HG03460 (cell line): ENCODE results near the gene PUM2.
"Not testable (repeated sequence)": the region's sequence is repeated elsewhere in the genome, so short reads cannot be mapped to it uniquely, and the experiment has no call there.

Source experiments
- ATAC-seq: cut with Tn5 transposase; IDR thresholded peaks from one replicate; pipeline ENCODE4 v1.9.1; 2021; ENCODE audit not compliant: unreplicated experiment

PUM2 gene

DNA sequence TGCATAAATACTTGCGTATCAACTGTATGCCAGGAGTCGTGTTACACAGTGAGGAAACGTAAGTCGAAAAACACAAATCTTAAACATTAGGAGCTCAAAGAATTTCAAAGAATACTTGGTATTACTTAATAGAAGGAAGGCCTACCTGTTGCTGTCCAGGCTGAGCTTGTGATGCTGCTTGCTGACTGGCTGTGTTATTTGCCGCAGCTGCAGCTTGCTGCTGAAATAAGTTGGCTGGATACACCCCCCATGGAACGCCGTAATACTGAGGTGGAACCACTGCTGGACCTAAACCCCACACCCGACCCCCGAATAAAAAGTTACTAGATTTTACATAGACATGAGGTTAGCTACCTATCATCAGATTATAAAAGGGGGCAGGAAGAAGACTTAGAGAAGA is 56.4 kb downstream of the PUM2 start:
- ATAC-seq, result no peak

DNA sequence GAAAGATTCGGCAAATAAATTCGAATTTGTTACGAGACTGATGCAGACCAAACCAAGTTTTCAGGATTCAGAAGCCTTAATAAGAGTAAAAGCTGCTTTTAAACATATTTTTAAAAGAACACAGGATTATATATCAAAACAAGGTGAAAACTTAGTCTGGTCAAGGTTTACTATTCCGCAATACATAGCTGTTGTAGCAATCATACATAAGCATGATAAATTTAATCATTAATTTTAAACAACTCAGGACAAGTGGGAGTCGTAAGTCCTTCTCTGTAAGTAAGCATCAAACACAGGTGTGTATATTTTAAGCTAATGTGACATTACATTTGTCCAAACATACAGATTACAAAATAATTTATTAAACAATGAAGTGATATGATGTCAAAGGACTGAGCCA is 57.7 kb downstream of the PUM2 start:
- no peak for ATAC-seq

DNA sequence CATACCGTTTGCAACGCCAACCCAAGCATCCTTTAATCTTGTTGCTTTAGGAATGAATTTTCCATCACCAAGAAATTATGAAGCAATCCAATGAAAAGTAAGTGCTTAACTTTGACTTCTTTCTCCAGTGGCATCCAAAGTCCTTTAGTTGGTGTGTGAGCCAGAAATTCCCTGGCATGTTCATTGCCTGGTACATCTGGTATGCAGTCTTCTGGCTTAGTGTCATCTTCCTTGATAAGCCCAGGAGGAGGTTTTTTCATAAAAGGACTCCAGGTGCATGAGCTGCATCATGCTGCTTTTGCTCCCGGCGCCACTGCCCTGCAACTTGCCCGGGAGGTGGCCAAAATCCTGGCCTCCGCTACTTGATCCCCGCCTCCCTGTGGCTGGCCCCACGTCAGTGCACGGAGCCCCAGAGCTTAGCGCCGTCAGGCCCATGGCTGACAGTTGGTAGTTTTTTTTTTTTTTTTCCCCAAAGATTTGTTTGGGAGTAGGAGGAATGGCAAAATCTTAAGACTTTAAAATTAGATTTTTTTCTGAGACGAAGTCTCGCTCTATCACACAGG is 58.7 kb downstream of the PUM2 start:
- no peak for ATAC-seq

DNA sequence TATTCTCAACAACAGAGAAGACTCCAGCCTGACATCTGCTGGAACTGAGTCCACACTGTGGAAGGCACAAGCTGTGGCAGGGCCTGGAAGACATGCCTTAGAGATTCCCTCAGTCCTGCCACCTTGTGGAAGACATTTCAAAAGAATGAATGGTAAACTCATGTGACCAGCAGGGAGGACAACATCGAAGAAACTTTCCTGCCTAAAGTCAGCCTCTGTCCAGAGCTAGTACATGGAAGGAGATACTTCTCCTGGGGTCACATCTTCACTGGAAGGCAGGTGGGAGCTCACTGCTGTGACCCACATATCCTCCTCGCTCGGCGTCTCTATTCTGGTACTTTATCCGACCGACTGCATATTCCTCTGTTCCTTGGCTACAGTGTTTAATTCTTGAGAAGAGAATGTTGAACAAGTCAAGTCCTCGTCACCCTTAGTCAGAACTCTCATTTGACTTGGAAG is 59.5 kb downstream of the PUM2 start:
- ATAC-seq, result no peak

DNA sequence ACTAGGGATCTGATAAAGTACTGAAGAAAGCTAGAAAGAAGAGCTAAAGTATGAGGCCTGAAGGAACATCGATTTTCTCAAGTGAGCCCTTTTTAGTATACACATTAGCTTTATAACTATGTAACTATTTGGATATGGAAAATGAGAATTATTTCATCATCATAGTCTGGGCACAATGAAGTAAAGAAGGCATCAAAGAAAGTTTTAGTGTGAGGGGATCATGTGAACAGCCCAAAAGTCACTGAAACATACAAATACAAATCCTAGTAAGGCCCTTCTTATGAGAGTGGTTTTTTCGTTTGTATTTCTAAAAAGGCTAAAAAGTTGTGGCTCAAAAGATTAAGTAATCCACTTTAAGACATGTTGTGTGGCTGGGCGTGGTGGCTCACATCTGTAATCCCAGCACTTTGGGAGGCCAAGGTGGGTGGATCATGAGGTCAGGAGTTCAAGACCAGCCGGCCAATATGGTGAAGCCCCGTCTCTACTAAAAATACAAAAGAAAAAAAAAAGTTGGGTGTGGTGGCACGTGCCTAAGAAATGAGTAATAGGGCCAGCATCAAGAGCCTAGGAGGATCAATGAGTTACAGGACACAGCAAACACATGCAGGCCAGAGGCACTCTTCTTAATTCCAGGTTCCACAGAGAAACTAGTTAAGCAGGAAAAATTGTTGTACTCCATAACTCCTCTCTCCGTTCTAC is 61.9 kb downstream of the PUM2 start:
- no peak for ATAC-seq

DNA sequence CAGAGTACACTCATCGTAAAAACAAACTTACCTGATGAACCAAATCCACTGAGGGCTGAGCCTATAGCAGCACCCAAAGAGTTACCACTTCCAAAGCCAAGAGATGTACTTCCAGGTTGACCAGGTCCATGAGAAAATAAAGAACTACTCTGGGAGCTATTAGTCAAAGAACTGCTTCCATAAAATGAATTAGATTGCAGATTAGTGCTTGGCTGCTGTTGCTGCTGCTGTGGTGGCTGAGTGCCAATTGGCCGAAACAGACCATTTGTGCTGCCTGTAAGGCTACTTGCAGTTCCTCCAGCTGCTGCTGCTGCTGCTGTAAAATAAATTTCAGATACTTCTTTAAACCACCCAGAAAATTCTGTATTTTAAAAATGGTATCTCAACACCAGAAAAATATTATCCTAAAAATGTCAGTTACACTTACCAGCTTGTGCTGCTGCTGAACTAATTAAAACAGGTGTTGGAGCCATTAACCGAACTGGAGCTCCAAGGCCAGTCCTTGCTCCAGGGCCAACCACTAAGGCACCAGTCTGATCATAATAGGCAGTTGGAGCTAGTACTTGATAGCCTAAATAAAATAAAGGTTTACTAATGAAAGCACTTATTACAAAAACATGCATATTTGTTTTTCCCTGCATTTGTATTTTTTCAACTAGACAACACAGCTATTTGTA is 67.6 kb downstream of the PUM2 start:
- ATAC-seq, result no peak

DNA sequence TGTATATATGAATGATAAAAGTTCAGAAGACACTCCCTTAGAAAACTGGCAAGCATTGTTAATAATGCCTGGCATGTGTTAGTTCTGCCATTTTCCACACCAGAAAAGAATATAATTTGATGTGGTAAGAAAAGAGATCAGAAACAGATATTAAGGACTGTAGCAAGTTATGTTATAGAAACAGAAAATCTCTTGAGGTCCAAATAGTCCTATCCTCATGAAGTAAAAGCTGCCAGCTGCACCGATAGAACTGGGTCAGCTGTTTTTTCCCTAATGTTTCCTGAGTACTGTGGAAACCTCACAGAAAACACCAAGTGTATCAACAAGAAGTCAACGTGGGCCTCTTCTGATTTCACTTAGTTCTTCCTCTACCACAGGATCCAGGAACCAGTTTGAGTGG is 68.8 kb downstream of the PUM2 start:
- ATAC-seq, result no peak

DNA sequence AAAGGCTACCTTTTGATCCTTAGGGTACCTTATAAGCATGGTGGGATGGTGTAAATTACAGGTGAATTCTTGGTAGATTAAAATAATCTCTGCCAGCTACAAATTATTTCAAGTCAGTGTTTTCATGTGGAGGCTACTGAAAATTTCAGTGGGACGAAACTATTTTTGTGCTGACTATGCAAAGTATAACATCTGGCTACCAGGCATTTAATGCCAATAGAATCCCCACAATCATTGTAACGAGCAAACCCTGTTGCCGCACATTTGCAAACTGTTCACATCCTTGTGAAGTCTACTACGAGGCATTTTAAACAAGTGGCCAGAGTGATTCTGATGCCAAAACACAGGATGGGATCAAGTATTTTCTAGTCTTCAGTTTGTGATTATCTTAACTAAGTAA is 77.6 kb downstream of the PUM2 start:
- no peak for ATAC-seq

DNA sequence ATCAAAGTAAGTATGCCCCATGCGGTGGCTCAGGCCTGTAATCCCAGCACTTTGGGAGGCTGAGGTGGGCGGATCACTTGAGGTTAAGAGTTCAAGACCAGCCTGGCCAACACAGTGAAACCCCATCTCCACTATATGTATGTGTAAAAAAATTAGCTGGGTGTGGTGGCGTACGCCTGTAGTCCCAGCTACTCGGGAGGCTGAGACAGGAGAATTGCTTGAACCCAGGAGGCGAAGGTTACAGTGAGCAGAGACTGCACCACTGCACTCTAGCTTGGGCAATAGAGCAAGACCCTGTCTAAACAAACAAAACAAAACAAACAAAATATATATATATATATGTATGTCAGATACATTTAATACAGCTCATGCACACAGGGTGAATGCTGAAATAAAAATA is 82.3 kb downstream of the PUM2 start:
- not testable (repeated sequence) for ATAC-seq

DNA sequence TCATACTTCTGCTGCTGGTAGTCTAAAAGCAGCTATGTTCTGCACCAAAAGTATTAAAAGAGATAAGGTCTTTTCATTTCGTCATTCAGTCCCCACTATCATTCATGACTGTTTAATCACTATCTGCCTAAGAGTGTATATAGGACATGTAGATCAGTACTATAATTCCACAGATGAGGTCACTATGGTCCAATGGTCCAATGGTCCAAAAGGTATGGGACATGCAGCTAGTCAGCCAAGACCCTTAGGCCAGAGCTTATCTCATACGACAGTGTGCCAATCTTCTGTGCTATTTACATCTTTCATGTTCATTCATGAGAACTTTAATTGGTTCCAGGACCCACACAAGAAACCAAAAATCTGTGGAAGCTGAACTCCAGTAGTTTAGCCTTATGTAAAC is 83.1 kb downstream of the PUM2 start:
- ATAC-seq, result no peak

DNA sequence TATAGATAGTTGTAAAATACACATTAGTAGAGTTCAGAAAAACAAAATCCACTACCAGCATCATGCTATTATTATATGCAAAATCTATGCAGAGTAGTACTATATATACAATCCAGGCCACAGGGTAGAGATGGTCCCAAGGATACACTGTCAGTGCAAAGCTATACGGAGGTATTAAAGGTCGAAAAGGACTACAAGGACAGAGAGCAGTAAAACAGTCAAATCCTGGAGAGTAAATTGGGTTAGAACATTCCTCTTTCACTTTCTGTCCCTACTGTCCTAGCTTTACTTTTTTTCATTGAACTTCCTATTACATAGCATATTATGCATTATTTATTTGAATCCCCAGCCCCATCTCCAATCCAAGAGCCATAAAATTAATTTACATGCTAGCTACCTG is 86.0 kb downstream of the PUM2 start:
- ATAC-seq, result no peak

DNA sequence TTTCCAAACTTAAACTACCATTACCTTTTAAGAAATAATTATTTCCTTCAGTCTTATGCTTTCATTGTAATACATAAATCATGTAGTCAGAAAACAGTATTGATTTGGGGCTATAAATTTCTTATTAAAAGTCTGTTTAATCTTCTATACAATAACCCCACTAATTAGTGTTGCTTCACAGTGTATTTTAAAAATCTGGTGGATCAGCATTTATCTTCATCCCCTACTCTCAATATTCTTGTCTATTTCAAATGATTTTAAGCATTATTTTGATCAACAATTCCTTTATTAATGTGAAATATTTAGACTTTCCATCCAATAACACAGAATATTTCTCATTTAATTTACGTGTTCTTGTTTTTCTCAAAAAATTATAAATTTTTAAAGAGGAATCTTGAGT is 93.2 kb downstream of the PUM2 start:
- no peak for ATAC-seq

DNA sequence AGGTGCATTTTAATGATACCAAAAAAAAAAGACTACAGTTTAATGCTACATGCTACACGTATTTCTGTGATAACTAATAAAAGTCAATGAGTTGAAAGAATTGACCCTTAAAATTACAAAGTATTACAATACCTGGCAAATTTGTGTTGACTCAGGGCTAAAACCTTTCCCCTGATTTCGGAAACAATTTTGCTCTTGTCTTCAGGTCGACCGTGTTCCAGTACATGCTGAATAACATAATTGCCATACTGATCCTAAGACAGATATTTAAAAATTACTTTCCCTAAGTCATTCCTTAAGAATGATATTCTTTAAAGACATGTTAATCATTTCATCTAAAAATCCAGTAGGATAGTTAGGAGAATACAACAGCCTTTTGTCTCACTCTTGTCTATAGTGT is 95.9 kb downstream of the PUM2 start:
- no peak for ATAC-seq

DNA sequence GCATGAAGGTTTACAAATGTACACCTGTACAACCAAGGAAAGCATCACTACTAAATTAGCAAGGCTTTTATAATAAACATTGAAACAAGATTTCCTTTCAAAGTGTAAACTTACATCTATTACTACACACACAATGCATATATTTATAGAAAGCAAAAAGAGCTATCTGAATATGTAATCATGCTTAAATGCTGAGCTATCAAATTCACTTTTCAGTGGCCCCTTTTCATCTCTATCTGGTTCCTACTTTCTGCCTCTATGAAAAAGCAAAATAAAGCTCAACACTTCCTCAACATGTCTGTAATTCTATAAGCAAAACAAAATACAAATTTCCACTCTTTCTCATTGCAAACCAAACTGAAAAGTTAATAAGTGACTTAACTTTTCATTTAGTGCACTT is 100.2 kb downstream of the PUM2 start:
- no peak for ATAC-seq

DNA sequence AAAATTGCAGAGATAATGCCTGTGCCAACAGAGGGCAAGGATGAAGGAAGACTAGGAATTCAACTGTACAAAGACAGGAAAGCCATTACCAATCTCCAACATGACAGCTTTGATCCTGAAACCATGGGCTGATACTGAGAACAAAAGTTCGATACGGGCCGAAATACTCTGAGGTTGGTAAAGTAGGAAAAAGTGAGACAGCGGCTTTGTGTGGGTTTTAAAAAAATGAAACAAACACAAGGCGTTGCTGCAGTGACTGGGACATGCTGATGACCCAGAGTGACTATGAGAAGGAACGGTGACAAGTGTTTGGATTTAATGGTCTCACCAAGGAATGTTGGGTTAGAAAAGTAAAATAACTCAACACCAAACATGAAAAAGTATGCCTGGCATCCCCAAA is 101.5 kb downstream of the PUM2 start:
- ATAC-seq, result no peak

DNA sequence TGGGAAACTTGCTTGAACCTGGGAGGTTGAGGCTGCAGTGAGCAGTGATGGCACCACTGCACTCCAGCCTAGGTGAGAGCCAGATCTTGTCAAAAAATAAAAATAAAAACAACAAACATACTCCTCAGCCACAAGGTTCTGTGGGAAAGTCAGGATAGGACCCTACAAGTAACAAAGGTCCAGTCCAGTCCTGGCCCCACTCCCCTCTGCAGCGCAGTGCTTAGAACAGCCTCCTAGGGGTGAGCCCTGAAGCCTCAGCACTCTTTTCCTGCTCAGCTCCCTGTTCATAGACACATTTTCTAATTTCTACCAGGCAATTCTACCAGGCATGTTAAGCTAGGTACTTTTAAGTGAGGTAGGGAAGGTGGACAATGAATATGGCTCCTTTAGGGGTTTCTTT is 103.6 kb downstream of the PUM2 start:
- no peak for ATAC-seq

DNA sequence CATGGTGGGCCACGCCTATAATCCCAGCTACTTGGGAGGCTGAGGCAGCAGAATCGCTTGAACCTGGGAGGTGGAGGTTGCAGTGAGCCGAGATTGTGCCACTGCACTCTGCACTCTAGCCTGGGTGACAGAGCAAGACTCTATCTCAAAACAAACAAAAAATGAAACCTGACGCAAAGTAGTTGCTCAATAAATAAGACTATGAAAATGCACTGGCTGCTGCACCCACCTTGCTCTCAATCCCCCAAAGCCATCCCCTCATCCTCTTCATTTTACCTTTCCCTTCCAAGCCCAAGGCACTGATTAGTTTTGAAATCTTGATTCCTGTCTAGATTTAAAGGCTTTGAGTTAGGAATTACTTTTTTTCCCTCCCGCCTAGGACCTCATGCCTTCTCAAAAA is 107.0 kb downstream of the PUM2 start:
- not testable (repeated sequence) for ATAC-seq

DNA sequence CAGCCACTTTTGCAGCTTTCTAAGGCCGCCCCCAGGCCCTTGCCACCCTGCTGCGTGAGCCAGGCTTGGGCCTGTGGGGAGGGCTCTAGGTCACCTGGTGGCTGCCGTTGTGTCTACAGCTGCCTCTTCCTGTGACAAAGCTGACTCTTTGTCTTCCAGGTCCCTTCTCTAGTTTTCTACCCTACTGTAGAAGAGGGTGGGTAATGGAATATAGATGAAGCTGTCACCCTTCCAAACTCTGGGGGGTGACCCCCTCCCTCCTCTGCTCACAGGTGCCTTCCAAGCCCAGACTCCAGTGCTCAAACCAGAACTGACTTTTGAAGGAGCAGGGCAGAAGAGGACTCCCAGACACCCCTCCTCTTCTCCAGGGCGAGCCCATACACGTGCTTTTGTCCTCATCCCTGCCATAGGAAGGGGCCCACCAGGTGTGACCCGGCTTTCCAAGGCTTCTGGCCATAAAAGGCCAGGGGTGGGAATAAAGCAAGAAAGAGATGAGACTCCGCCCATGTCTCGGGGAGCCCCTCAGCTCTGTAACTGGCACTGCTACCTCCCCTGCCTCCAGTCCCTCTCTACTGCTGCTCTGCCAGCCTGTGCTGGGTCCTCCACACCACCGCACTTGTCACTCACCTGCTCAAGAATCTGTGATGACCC is 107.8 kb downstream of the PUM2 start:
- ATAC-seq, result no peak

DNA sequence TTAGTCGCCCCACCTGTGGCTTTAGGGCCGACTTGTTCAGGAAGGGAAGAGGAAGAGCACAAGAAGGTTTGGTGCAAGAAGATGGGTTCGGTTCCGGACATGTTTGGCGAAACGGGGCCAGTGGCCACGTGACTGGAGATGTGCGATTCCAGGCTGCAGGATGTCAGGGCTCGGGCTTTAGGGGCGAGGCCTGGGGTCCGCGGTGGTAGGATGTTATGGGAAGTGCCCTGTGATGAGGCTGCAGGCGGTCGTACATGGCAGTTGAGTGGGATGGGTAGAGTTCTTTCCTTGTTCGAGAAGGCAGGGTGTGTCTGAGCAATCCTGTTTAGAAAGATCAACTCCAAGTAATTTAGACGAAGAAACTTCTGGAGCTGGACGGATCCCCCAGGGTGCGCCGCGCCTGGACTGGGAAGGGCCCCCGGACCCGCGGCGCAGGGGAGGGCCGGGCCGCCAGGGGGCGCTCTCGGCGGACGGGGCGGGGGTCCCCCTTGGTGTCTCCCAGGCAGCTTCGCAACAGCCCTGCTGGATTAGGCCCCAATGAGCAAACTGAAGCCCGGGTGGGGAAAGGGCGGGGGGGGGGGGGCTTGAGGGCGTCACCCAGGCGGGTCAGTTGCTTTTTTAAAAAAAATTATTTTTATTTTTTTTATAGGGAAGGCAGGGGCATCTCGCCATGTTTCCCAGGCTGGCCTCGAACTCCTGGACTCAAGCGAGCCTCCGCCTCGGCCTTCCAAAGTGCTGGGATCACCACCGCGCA is 108.5 kb downstream of the PUM2 start:
- ATAC-seq, result no peak

DNA sequence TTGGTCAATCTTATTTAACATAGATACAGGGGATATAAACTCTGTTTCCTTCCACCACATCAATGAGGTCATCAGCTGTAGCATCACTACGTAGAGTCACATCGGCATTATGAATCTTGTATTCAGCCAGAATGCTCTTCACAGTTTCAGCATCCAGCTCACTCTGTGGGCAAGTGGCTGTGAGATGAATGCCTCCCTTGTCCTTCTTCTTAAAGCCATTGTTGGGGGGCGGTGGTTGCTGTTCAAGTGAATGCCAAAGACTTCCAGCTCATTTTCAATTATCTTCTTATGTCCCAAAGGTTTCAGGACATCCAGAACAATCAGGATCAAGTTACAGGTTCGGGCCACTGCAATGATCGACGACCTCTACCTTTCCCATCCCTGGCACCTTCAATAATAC is 110.4 kb downstream of the PUM2 start:
- not testable (repeated sequence) for ATAC-seq

DNA sequence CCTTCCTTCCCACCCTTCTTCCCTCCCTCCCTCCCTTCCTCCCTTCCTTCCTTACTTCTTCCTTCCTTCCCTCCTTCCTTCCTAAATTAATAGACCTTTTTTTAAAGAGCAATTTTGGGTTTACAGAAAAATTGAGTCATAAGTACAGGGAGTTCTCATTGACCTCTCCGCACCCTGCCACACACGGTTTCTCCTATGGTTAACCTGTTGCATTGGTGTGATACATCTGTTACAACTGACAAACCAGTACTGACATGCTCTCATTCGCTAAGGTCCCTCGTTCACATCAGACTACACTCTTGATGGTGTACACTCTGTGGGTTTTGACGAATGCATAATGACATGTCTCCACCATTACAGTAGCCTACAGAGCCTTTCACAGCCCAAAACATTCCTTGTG is 114.1 kb downstream of the PUM2 start:
- no peak for ATAC-seq
